RWPE2 (cell line): ENCODE results near the gene TAS1R3.

Experiments used
- ATAC-seq: fragments of 200-7000 bp; cut with Tn5 transposase; 3 replicates; pipeline ENCODE4 v1.9.1; 2021; ENCODE audit warnings: low read depth
- DNase-seq: peaks from one replicate; pipeline ENCODE4 v3.0.0-alpha.2; 2020; ENCODE audit warnings: low spot score
- H3K27ac ChIP-seq: fragments of 450-650 bp; 2 replicates; pipeline ENCODE4 v1.5.1; 2017; ENCODE audit warnings: mild to moderate bottlenecking; ENCODE audit not compliant: poor library complexity, severe bottlenecking
- H3K27me3 ChIP-seq: fragments of 250-450 bp; sonication (Bioruptor Pico); 2 replicates; pipeline ENCODE4 v1.5.1; 2021; ENCODE audit warnings: mild to moderate bottlenecking, moderate library complexity; ENCODE audit not compliant: insufficient read depth, poor library complexity, severe bottlenecking
- H3K36me3 ChIP-seq: fragments of 250-450 bp; sonication (Bioruptor Pico); 2 replicates; pipeline ENCODE4 v1.5.1; 2020; ENCODE audit warnings: low read depth, mild to moderate bottlenecking, moderate library complexity
- H3K4me1 ChIP-seq: fragments of 250-450 bp; sonication (Bioruptor Pico); 2 replicates; pipeline ENCODE4 v1.5.1; 2021; ENCODE audit warnings: mild to moderate bottlenecking, moderate library complexity; ENCODE audit not compliant: insufficient read depth, poor library complexity, severe bottlenecking
- H3K4me3 ChIP-seq: fragments of 250-450 bp; sonication (Bioruptor Pico); 2 replicates; pipeline ENCODE4 v1.5.1; 2021; ENCODE audit warnings: mild to moderate bottlenecking, moderate library complexity; ENCODE audit not compliant: severe bottlenecking
- H3K9me3 ChIP-seq: fragments of 250-450 bp; sonication (Bioruptor Pico); 2 replicates; pipeline ENCODE4 v1.5.1; 2021; ENCODE audit warnings: mild to moderate bottlenecking, moderate library complexity; ENCODE audit not compliant: severe bottlenecking
- CTCF ChIP-seq: fragments of 450-650 bp; IDR thresholded peaks from one replicate; pipeline ENCODE4 v1.5.1; 2017; ENCODE audit warnings: mild to moderate bottlenecking, moderate library complexity; ENCODE audit not compliant: poor library complexity, severe bottlenecking

TAS1R3 gene

GRCh38 chr1:1380860-1381259 is 49.8 kb downstream of the TAS1R3 start:
- no peak for DNase-seq
- TF ChIP-seq CTCF = no peak
- ATAC-seq = no peak
- no peaks in the 10 kb centered on the region for H3K9me3 ChIP-seq
- no peak overlapping the region for H3K27ac ChIP-seq
- no peaks in the 10 kb centered on the region for H3K27me3 ChIP-seq
- no peak overlapping the region for H3K4me3 ChIP-seq
- H3K4me1 ChIP-seq = no peaks in the 10 kb centered on the region
- H3K36me3 ChIP-seq = peaks cover 3% of the 10 kb centered on the region

GRCh38 chr1:1381294-1381693 is 50.2 kb downstream of the TAS1R3 start:
- DNase-seq = no peak

More at GRCh38 chr1:1381294-1381693, 50.2 kb downstream of the TAS1R3 start:
- no peaks in the 10 kb centered on the region for H3K27me3 ChIP-seq
- H3K9me3 ChIP-seq = no peaks in the 10 kb centered on the region
- H3K36me3 ChIP-seq = peaks cover 7% of the 10 kb centered on the region
- H3K27ac ChIP-seq = no peak overlapping the region
- TF ChIP-seq CTCF = no peak
- H3K4me3 ChIP-seq = no peak overlapping the region
- no peak for ATAC-seq
- no peaks in the 10 kb centered on the region for H3K4me1 ChIP-seq
